GM12878 (cell line): Measurements from ENCODE around the gene BTBD19. TPM values are rescaled to one million over a fixed set of nuclear protein-coding genes. Genes with fewer than 3 reads are reported as not detected.
A peak's percentile ranks its signal among the peaks of the same experiment; 100 is the strongest.

ENCODE experiments used
- ATAC-seq: fragments of 200-7000 bp; cut with Tn5 transposase; 3 replicates; pipeline ENCODE4 v1.9.1; 2020; ENCODE audit warnings: mild to moderate bottlenecking, moderate library complexity
- BruUV-seq: library from RNA; stranded (reverse); fragments of 400-500 nt; replicated peaks from 2 replicates; lab custom pipeline; 2021; lab: Mats Ljungman, UMichigan
- CTCF ChIA-PET: fragments of 300-600 bp; sonication (Branson Sonifier 250); formaldehyde crosslinking; extraction: SDS; loops from one replicate; lab custom pipeline; 2021; ENCODE audit warnings: inconsistent platforms; lab: Yijun Ruan, JAX
- POLR2A ChIA-PET: fragments of 350-600 bp; formaldehyde crosslinking; extraction: SDS; loops from one replicate; lab custom pipeline; 2021; ENCODE audit warnings: inconsistent platforms; lab: Charles Lee
- RAD21 ChIA-PET: fragments of 300-600 bp; sonication (Branson Sonifier 250); formaldehyde crosslinking; loops from one replicate; lab custom pipeline; 2023; ENCODE audit warnings: antibody characterized with exemption; ENCODE audit not compliant: unreplicated experiment; lab: Charles Lee
- SMC1A ChIA-PET: fragments of 300-600 bp; sonication (Branson Sonifier 250); formaldehyde crosslinking; loops from one replicate; lab custom pipeline; 2023; ENCODE audit not compliant: unreplicated experiment, uncharacterized antibody; lab: Charles Lee
- DNase-seq: peaks from one replicate; pipeline ENCODE4 v3.0.0-alpha.2; 2011; ENCODE audit warnings: low read depth, low spot score
- FAIRE-seq: peaks from 3 replicates; lab custom pipeline; 2011; peaks lifted over from hg19 to GRCh38; lab: Jason Lieb, UNC
- H2AFZ ChIP-seq: 2 replicates; pipeline ENCODE4 v1.6.0; 2011; ENCODE audit warnings: low read depth, low read length, control low read depth; ENCODE audit not compliant: control insufficient read depth
- H3K27ac ChIP-seq: 2 replicates; pipeline ENCODE4 v1.5.1; 2011; ENCODE audit warnings: control low read depth; ENCODE audit not compliant: control insufficient read depth, insufficient read depth
- H3K27me3 ChIP-seq, 2 experiments: replicated peaks in 1 of 2; 2 replicates each; pipeline versions ENCODE4 v1.6.0 to v1.6.1; 2011; ENCODE audit warnings: low read length in 1 of 2; ENCODE audit not compliant: control insufficient read depth in 2 of 2, insufficient read depth in 2 of 2
- H3K36me3 ChIP-seq, 2 experiments: 2 replicates each; pipeline ENCODE4 v1.5.1; 2011; ENCODE audit warnings: low read length in 1 of 2; ENCODE audit not compliant: control insufficient read depth in 2 of 2, insufficient read depth in 2 of 2
- H3K4me1 ChIP-seq: 2 replicates; pipeline ENCODE4 v1.6.1; 2011; ENCODE audit warnings: mild to moderate bottlenecking, low read length, moderate library complexity, mixed read lengths; ENCODE audit not compliant: control insufficient read depth, insufficient read depth
- H3K4me2 ChIP-seq: 2 replicates; pipeline ENCODE4 v1.6.0; 2011; ENCODE audit warnings: control low read depth; ENCODE audit not compliant: control insufficient read depth, insufficient read depth
- H3K4me3 ChIP-seq: fragments of 200-600 bp; sonication (generic); 2 replicates; pipeline ENCODE4 v1.5.1; 2016
- H3K79me2 ChIP-seq: 2 replicates; pipeline ENCODE4 v1.6.0; 2011; ENCODE audit warnings: low read length; ENCODE audit not compliant: control insufficient read depth, insufficient read depth
- H3K9ac ChIP-seq: 2 replicates; pipeline ENCODE4 v1.8.0; 2011; ENCODE audit warnings: low read length, control low read depth, mixed read lengths; ENCODE audit not compliant: control insufficient read depth, insufficient read depth
- H3K9me3 ChIP-seq: replicated peaks from 3 replicates; pipeline ENCODE4 v1.5.1; 2011; ENCODE audit warnings: mild to moderate bottlenecking, low read length; ENCODE audit not compliant: control insufficient read depth, insufficient read depth
- H4K20me1 ChIP-seq: 2 replicates; pipeline ENCODE4 v1.6.0; 2011; ENCODE audit not compliant: control insufficient read depth, insufficient read depth
- PML ChIP-seq: IDR thresholded peaks from 2 replicates; pipeline ENCODE4 v1.6.1; 2012; ENCODE audit warnings: low read length, inconsistent platforms
- RCOR1 ChIP-seq: conservative IDR thresholded peaks from 2 replicates; pipeline ENCODE4 v1.6.1; 2012; ENCODE audit warnings: low read depth, low read length, improper control_type of control experiment
- WGBS: methylation state at CpG from one replicate; pipeline ENCODE4 v1.1.6; 2016; ENCODE audit warnings: low lambda C conversion rate; ENCODE audit not compliant: insufficient replicate concordance, insufficient coverage; ENCODE audit errors: missing lambda C conversion rate; 5-methylcytosine and 5-hydroxymethylcytosine counted together
- in situ Hi-C: fragments of 300-500 bp; cut with MboI; formaldehyde crosslinking; loops from 9 replicates; pipeline ENCODE4 v1.14.3; 2018; ENCODE audit warnings: mixed read lengths
- intact Hi-C: fragments of 100-400 bp; cut with micrococcal nuclease; formaldehyde crosslinking; loops from one replicate; pipeline ENCODE4 v1.14.2; 2022; ENCODE audit not compliant: unreplicated experiment
- polyA plus RNA-seq, 11 experiments: library from polyadenylated mRNA; depleted of rRNA in 4 of 11; unstranded in 6 of 11; stranded (reverse) in 5 of 11; fragments of >200 nt; fragmentation: Nextera tagmentation in 4 of 11; fragmentation: Illumina TruSeq in 1 of 11; extraction: Ambion mirVana in 4 of 11; extraction: Trizol in 1 of 11; gene quantifications; 1 replicate in 1 of 11; 2 replicates in 10 of 11; pipeline versions ENCODE4 v1.2.1 to v1.2.3, GENCODE V29; 2011 to 2016; ENCODE audit warnings: inconsistent platforms in 2 of 11, missing spikeins in 2 of 11, low read depth in 1 of 11
- total RNA-seq, 4 experiments: library from RNA; depleted of rRNA in 3 of 4; stranded (reverse); fragments of >200 nt in 3 of 4; fragmentation: Illumina TruSeq in 1 of 4; extraction: Trizol in 1 of 4; gene quantifications; 2 replicates each; pipeline versions ENCODE4 v1.2.1 to v1.2.3, GENCODE V29; 2013 to 2021

Gene BTBD19
- total and polyA plus RNA-seq, 10 of the 15 experiments (the other 5 are each of a cell fraction or from before 2014, with no cell fraction given): 0.13 to 2.7 (median 0.42) TPM

GRCh38 chr1:44777969-44778635, 30.2 kb upstream of the BTBD19 start:
- Histone ChIP-seq H3K9me3 (no peaks in the 10 kb centered on the region), H3K4me2 (peak overlapping the region; percentile 73), H3K27ac (no peak overlapping the region), H3K79me2 (peaks cover 43% of the 10 kb centered on the region), H3K4me3 (peak overlapping the region; percentile 73), H4K20me1 (peaks cover 12% of the 10 kb centered on the region), H2AFZ (no peak overlapping the region)
- in situ Hi-C loops (no loop called here), intact Hi-C loops (loop anchor here (2.0 to 5.0 kb wide), 2 partner anchors 39 to 47 kb away; partner anchors contain the start of gene RNU5D-1)
- FAIRE-seq: no peak
- CTCF ChIA-PET: interaction anchor here (0.8 to 1.6 kb wide), 3 partner anchors 48 to 65 kb away, joined by 3 to 5 read pairs (median 4); no protein-coding TSS in a partner anchor
- TF ChIP-seq RCOR1 (no peak), PML (0 out of 2 replicates have a peak, but pooled peaks have one; percentile 27)
- TF ChIP-seq, all 136 proteins: peak for 1
- ChIA-PET RAD21 (interaction anchor here (0.5 kb wide), 1 partner anchor 739 kb away, joined by 3 read pairs; no protein-coding TSS in a partner anchor), POLR2A (interaction anchor here (0.7 to 1.4 kb wide), 2 partner anchors 22 to 41 kb away, joined by 3 to 4 read pairs; partner anchors contain the start of gene PLK3), SMC1A (interaction anchor here (0.9 to 1.7 kb wide), 2 partner anchors 49 to 57 kb away, joined by 4 to 5 read pairs; no protein-coding TSS in a partner anchor)
- no peak for DNase-seq
- WGBS: 62% methylated on average over 13 of the region's 13 CpGs
- no peak for ATAC-seq
- peaks cover 8 to 30% of the 10 kb centered on the region in 2 experiments for H3K36me3 ChIP-seq
- no peaks in the 10 kb centered on the region for H3K27me3 ChIP-seq
- BruUV-seq: no TSS peak
- peak overlapping the region; percentile 99 for H3K9ac ChIP-seq
- peaks cover 13% of the 10 kb centered on the region for H3K4me1 ChIP-seq
